Neutrophil (primary cell): ENCODE data around the gene GPR26.

Source experiments
- H3K27ac ChIP-seq: fragments of 200-600 bp; sonication (generic); 2 replicates; pipeline ENCODE4 v1.5.1; 2016; ENCODE audit warnings: mild to moderate bottlenecking, moderate library complexity
- H3K27me3 ChIP-seq: fragments of 200-600 bp; sonication (generic); 2 replicates; pipeline ENCODE4 v1.6.0; 2016; ENCODE audit warnings: mild to moderate bottlenecking
- H3K36me3 ChIP-seq: fragments of 200-600 bp; sonication (generic); 2 replicates; pipeline ENCODE4 v1.5.1; 2017
- H3K4me1 ChIP-seq, 2 experiments: fragments of 200-600 bp in 1 of 2; sonication (generic) in 1 of 2; 1 replicate in 1 of 2; 2 replicates in 1 of 2; pipeline versions ENCODE4 v1.5.1 to v1.6.1; 2013 to 2016; ENCODE audit warnings: low read depth in 1 of 2, low read length in 1 of 2, mild to moderate bottlenecking in 1 of 2, moderate library complexity in 1 of 2; ENCODE audit not compliant: control insufficient read depth in 1 of 2, insufficient read depth in 1 of 2
- H3K4me3 ChIP-seq, 2 experiments: fragments of 200-600 bp in 1 of 2; sonication (generic) in 1 of 2; 1 replicate in 1 of 2; 2 replicates in 1 of 2; pipeline ENCODE4 v1.5.1; 2013 to 2016; ENCODE audit warnings: low read depth in 1 of 2, low read length in 1 of 2, mild to moderate bottlenecking in 1 of 2, moderate library complexity in 1 of 2
- H3K9me3 ChIP-seq: fragments of 200-600 bp; sonication (generic); 2 replicates; pipeline ENCODE4 v1.5.1; 2016
- TF ChIP-seq, protein P1 (sequence below): fragments of 200-600 bp; sonication (generic); IDR thresholded peaks from 2 replicates; pipeline ENCODE4 v1.5.1; 2016; ENCODE audit warnings: antibody characterized with exemption

GPR26 gene

DNA sequence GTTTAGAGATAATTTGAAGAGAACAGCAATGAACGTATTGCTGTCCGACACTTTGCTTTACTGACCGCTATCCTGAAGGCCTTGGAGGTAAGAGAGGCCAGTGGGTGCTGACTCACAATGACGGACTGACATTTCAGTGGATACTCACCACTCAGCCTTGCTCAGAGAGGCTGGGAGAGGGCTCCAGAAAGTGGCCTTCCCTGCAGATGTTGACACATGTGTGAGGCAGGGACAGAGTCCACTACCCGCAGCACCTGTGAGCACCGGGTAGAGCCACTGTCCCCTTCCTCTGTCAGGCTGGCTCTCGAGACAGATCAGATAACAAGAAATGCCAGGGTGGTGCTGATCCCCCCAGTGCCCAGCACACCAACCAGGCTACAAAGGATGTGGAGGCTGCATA lies 75.0 kb downstream of the GPR26 start:
- Histone ChIP-seq H3K36me3 (no peaks in the 10 kb centered on the region), H3K9me3 (no peaks in the 10 kb centered on the region), H3K4me3 (no peak overlapping the region), H3K4me1 (no peaks in the 10 kb centered on the region), H3K27ac (no peak overlapping the region), H3K27me3 (no peaks in the 10 kb centered on the region)
- TF ChIP-seq, protein P1, sequence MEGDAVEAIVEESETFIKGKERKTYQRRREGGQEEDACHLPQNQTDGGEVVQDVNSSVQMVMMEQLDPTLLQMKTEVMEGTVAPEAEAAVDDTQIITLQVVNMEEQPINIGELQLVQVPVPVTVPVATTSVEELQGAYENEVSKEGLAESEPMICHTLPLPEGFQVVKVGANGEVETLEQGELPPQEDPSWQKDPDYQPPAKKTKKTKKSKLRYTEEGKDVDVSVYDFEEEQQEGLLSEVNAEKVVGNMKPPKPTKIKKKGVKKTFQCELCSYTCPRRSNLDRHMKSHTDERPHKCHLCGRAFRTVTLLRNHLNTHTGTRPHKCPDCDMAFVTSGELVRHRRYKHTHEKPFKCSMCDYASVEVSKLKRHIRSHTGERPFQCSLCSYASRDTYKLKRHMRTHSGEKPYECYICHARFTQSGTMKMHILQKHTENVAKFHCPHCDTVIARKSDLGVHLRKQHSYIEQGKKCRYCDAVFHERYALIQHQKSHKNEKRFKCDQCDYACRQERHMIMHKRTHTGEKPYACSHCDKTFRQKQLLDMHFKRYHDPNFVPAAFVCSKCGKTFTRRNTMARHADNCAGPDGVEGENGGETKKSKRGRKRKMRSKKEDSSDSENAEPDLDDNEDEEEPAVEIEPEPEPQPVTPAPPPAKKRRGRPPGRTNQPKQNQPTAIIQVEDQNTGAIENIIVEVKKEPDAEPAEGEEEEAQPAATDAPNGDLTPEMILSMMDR: no peak

DNA sequence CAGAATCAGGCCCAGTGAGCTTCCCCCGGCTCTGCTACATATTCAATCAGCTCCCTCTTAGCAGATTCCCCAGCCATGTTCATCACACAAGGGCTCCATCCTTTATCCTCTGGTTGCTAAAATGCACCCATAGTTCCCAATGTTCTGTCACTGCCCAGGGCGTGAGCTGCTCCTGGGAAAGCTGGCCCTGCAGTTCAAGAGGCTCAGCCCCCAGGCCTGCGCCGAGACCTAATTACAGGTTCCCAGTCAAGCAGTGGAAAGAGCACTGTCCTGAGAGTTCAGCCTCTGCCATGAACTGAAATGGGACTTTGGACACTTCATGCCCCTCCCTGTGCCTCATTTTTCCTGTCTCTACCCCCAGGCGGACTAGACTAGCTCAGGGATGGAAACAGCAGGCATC lies 75.6 kb downstream of the GPR26 start:
- H3K9me3 ChIP-seq: no peaks in the 10 kb centered on the region
- H3K27ac ChIP-seq: no peak overlapping the region
- no peaks in the 10 kb centered on the region for H3K4me1 ChIP-seq
- TF ChIP-seq, protein P1: no peak
- no peak overlapping the region for H3K4me3 ChIP-seq
- no peaks in the 10 kb centered on the region for H3K27me3 ChIP-seq
- H3K36me3 ChIP-seq: no peaks in the 10 kb centered on the region

DNA sequence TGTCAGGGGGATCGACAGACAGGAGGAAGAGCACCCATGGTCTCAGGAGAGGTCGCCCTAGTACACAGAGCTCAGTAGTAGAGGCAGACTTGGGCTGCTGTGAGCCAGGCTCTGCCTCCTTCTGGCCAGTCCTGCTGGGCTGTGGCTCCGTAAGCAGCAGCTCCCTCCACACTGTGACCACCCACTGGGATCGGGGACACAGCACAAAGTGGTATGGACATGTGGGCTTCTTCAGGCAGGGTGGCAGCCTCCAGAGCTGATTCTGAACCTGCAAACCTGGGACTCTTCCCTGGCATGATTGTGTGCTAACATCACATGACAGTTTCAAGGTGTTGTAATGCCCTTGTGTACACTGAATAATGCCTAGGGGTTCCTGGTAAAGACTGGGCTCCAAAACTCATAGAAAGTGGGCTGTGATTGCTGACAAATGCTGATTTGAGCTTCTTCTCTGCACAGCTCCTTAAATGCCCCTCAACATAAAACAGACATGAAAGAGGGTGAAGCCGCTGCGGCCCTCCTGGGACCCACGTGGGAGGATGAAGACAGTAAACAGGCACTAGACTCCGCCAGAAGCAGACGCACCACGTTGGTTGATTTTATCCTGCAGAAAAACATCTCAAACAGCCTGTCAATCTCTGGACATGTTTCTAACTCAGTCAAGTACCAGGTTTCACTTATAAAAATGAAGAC lies 76.7 kb downstream of the GPR26 start:
- H3K27me3 ChIP-seq: no peaks in the 10 kb centered on the region
- no peak overlapping the region for H3K4me3 ChIP-seq
- H3K9me3 ChIP-seq: no peaks in the 10 kb centered on the region
- H3K36me3 ChIP-seq: no peaks in the 10 kb centered on the region
- no peak overlapping the region for H3K27ac ChIP-seq
- TF ChIP-seq, protein P1: no peak
- no peaks in the 10 kb centered on the region for H3K4me1 ChIP-seq

DNA sequence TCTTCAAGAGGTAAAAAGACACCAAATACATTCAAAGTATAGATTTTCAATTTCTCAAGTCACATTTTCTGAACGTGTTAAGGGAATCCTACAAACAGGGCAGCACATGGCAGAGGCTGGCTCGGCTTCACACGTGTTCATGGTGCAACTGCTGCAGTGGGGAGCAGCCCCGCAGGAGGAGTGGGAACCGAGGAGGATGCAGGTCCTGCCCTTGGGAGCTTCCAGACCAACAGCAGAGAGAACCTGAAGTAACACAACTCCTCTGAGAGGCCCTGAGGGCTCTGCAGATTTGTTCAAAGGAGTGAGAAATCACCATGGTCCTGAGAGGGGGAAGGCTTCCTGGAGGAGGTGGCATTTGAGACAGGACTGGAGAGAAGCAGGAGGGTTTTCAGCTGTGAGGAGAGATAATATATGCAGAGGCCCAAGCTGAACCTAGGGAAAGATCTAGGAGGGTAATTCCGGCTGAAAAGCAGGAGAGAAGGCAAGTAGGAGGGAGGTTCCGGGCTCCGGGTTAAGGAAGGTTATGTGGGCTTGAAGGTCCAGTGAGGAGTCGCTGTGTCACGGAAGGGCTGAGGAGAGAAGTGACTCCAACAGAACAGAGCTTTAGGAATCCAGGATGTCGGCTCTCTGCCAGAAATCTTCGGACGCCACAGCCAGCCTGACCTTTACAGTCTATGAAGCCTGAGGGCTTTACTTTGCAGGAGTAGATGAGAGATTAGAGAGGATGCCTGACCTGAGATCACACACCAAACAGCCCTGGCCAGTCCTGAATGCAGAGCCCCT lies 77.5 kb downstream of the GPR26 start:
- Histone ChIP-seq H3K9me3 (no peaks in the 10 kb centered on the region), H3K4me1 (no peaks in the 10 kb centered on the region), H3K27ac (no peak overlapping the region), H3K36me3 (no peaks in the 10 kb centered on the region), H3K27me3 (no peaks in the 10 kb centered on the region), H3K4me3 (no peak overlapping the region)
- TF ChIP-seq, protein P1: no peak

DNA sequence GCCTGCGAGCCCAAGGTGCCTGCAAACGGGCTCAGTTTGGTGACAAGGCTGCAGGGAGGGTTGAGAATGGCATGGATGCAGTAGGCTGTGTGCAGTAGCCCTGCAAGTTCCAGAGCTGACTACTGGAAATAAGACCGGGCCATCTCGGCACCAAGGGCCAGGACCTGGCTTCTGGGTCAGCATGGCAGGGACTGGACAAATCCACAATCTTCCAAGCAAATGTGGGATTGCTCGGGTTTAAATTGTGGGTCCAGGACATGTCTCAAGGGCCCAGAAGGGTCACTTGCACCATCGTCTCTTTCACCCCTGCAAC lies 78.0 kb downstream of the GPR26 start:
- H3K27ac ChIP-seq: no peak overlapping the region
- no peaks in the 10 kb centered on the region for H3K9me3 ChIP-seq
- no peak overlapping the region for H3K4me3 ChIP-seq
- TF ChIP-seq, protein P1: no peak
- no peaks in the 10 kb centered on the region for H3K27me3 ChIP-seq
- H3K4me1 ChIP-seq: no peaks in the 10 kb centered on the region
- no peaks in the 10 kb centered on the region for H3K36me3 ChIP-seq
